Panc1 (cell line): ENCODE data around the gene YWHAH. TPM values are rescaled to one million over a fixed set of nuclear protein-coding genes. Genes with fewer than 3 reads are reported as not detected.

ENCODE experiments used
- ATAC-seq: fragments of 200-7000 bp; cut with Tn5 transposase; 2 replicates; pipeline ENCODE4 v1.9.1; 2020; ENCODE audit warnings: mild to moderate bottlenecking, moderate library complexity
- BruUV-seq: library from RNA; stranded (reverse); fragments of 400-500 nt; replicated peaks from 2 replicates; lab custom pipeline; 2021; lab: Mats Ljungman, UMichigan
- CTCF ChIA-PET: fragments of 300-600 bp; sonication (Branson Sonifier 250); formaldehyde crosslinking; loops from one replicate; lab custom pipeline; 2022; ENCODE audit warnings: antibody characterized with exemption; lab: Charles Lee
- POLR2A ChIA-PET: fragments of 300-600 bp; sonication (Branson Sonifier 250); formaldehyde crosslinking; loops from one replicate; lab custom pipeline; 2022; ENCODE audit warnings: antibody characterized with exemption; lab: Charles Lee
- DNase-seq: peaks from one replicate; pipeline ENCODE4 v3.0.0-alpha.2; 2010; ENCODE audit warnings: low read depth, low spot score
- H3K27ac ChIP-seq: 2 replicates; pipeline ENCODE4 v1.5.1; 2011; ENCODE audit warnings: mild to moderate bottlenecking, low read length, inconsistent platforms
- H3K27me3 ChIP-seq: fragments of 200-500 bp; sonication (Bioruptor generic); 2 replicates; pipeline ENCODE4 v1.6.0; 2014; ENCODE audit warnings: low read length, inconsistent platforms; ENCODE audit not compliant: control insufficient read depth, insufficient read depth
- H3K36me3 ChIP-seq: fragments of 200-500 bp; sonication (Bioruptor generic); 2 replicates; pipeline ENCODE4 v1.5.1; 2014; ENCODE audit warnings: inconsistent platforms, mild to moderate bottlenecking, low read length, moderate library complexity; ENCODE audit not compliant: control insufficient read depth, insufficient read depth
- H3K4me1 ChIP-seq: 2 replicates; pipeline ENCODE4 v1.5.1; 2011; ENCODE audit warnings: inconsistent platforms, mild to moderate bottlenecking, low read length, moderate library complexity; ENCODE audit not compliant: control insufficient read depth, insufficient read depth
- H3K4me3 ChIP-seq, 2 experiments: 2 replicates each; pipeline ENCODE4 v1.5.1; 2011 to 2012; ENCODE audit warnings: low read depth in 2 of 2, low read length in 2 of 2, mild to moderate bottlenecking in 2 of 2, inconsistent platforms in 1 of 2, moderate library complexity in 1 of 2
- H3K9me3 ChIP-seq: fragments of 200-500 bp; sonication (Bioruptor generic); 2 replicates; pipeline ENCODE4 v1.5.1; 2014; ENCODE audit warnings: low read depth, mild to moderate bottlenecking, inconsistent platforms, low read length, moderate library complexity; ENCODE audit not compliant: control insufficient read depth, insufficient read depth
- CTCF ChIP-seq: fragments of 450-650 bp; IDR thresholded peaks from 2 replicates; pipeline ENCODE4 v1.5.1; 2017; ENCODE audit warnings: mild to moderate bottlenecking
- POLR2AphosphoS5 ChIP-seq: IDR thresholded peaks from 2 replicates; pipeline ENCODE4 v1.6.1; 2012; ENCODE audit warnings: mild to moderate bottlenecking, low read depth, low read length, moderate library complexity
- SIN3A ChIP-seq: IDR thresholded peaks from 2 replicates; pipeline ENCODE4 v1.6.1; 2012; ENCODE audit warnings: low read depth, mild to moderate bottlenecking, low read length, moderate library complexity, borderline replicate concordance; ENCODE audit not compliant: insufficient read depth
- TCF7L2 ChIP-seq: IDR thresholded peaks from 2 replicates; pipeline ENCODE4 v1.6.1; 2011; ENCODE audit warnings: mild to moderate bottlenecking, low read depth, low read length, inconsistent platforms
- in situ Hi-C: cut with HindIII; loops from 2 replicates; pipeline ENCODE4 v1.10.0; 2016; ENCODE audit warnings: low sequenced_read_pairs, low pct_unique_long_range_greater_than_20kb
- intact Hi-C: fragments of 100-400 bp; cut with micrococcal nuclease; formaldehyde crosslinking; loops from one replicate; pipeline ENCODE4 v1.10.0; 2022; ENCODE audit not compliant: unreplicated experiment
- total RNA-seq: library from RNA; stranded (reverse); gene quantifications from one replicate; pipeline ENCODE4 v1.2.1, GENCODE V29; 2021; ENCODE audit not compliant: unreplicated experiment
- TF ChIP-seq, protein P1 (sequence below), 2 experiments: IDR thresholded peaks; 2 replicates each; pipeline ENCODE4 v1.6.1; 2011 to 2012; ENCODE audit warnings: low read depth in 2 of 2, control low read depth in 1 of 2, low read length in 1 of 2, mild to moderate bottlenecking in 1 of 2, moderate library complexity in 1 of 2; ENCODE audit not compliant: insufficient read depth in 1 of 2

YWHAH gene
- total RNA-seq, 1 experiment from 2014 or later: 138 TPM

- ChIA-PET CTCF (interaction anchor here (0.6 to 1.0 kb wide), 4 partner anchors 101 to 467 kb away, joined by 3 to 9 read pairs (median 6); no protein-coding TSS in a partner anchor), POLR2A (interaction anchor here (0.8 kb wide), 1 partner anchor 107 kb away, joined by 5 read pairs; no protein-coding TSS in a partner anchor)
- no peaks in the 10 kb centered on the region for H3K4me1 ChIP-seq
- H3K27ac ChIP-seq: no peak overlapping the region
- no peaks in the 10 kb centered on the region for H3K27me3 ChIP-seq
- intact Hi-C loops (loop anchor here (2.0 to 10.0 kb wide), 2 partner anchors 104 to 288 kb away; no protein-coding TSS in a partner anchor), in situ Hi-C loops (no loop called here)
- TF ChIP-seq, protein P1, sequence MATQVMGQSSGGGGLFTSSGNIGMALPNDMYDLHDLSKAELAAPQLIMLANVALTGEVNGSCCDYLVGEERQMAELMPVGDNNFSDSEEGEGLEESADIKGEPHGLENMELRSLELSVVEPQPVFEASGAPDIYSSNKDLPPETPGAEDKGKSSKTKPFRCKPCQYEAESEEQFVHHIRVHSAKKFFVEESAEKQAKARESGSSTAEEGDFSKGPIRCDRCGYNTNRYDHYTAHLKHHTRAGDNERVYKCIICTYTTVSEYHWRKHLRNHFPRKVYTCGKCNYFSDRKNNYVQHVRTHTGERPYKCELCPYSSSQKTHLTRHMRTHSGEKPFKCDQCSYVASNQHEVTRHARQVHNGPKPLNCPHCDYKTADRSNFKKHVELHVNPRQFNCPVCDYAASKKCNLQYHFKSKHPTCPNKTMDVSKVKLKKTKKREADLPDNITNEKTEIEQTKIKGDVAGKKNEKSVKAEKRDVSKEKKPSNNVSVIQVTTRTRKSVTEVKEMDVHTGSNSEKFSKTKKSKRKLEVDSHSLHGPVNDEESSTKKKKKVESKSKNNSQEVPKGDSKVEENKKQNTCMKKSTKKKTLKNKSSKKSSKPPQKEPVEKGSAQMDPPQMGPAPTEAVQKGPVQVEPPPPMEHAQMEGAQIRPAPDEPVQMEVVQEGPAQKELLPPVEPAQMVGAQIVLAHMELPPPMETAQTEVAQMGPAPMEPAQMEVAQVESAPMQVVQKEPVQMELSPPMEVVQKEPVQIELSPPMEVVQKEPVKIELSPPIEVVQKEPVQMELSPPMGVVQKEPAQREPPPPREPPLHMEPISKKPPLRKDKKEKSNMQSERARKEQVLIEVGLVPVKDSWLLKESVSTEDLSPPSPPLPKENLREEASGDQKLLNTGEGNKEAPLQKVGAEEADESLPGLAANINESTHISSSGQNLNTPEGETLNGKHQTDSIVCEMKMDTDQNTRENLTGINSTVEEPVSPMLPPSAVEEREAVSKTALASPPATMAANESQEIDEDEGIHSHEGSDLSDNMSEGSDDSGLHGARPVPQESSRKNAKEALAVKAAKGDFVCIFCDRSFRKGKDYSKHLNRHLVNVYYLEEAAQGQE (IDR thresholded peaks at IDR 0.05; ENCODE audit: insufficient read depth in 1 of 2, low read depth in 2 of 2, low read length in 1 of 2): no peak
- TF ChIP-seq TCF7L2 (no peak), POLR2AphosphoS5 (no peak), SIN3A (no peak), CTCF (peak; percentile 77)
- BruUV-seq: no TSS peak
- H3K36me3 ChIP-seq: no peaks in the 10 kb centered on the region
- ATAC-seq (peak; percentile 95), DNase-seq (peak; percentile 48)
- H3K4me3 ChIP-seq: no peak overlapping the region
- H3K9me3 ChIP-seq: no peaks in the 10 kb centered on the region
These were observed 33.0 kb downstream of the YWHAH start for GRCh38 chr22:31977141-31977841.

DNA sequence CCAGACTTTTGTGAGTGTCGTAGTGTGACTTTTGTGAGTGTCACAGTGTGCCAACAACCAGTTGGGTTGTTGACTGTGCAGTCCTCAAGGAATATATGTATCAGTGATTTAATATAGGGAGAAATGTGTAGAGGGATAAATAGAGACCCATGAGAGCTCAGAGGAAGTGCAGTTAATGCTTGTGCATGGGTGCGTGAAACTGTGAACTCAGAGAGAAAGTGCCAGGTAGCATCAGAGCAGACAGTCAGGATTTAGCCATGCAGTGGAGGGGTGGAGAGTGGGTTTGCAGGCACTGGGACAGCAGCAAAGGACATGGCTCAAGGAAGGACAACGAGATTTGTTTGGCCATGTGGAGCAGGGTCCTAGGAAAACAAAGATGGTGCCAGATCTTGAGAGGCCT lies 33.6 kb downstream of the YWHAH start:
- intact Hi-C loops (loop anchor here (2.0 to 10.0 kb wide), 2 partner anchors 103 to 287 kb away; no protein-coding TSS in a partner anchor), in situ Hi-C loops (no loop called here)
- no peak for ATAC-seq
- no peaks in the 10 kb centered on the region for H3K9me3 ChIP-seq
- no peaks in the 10 kb centered on the region for H3K4me1 ChIP-seq
- DNase-seq: no peak
- no peak overlapping the region for H3K27ac ChIP-seq
- H3K36me3 ChIP-seq: no peaks in the 10 kb centered on the region
- POLR2A ChIA-PET: interaction anchor here (0.8 kb wide), 1 partner anchor 106 kb away, joined by 5 read pairs; no protein-coding TSS in a partner anchor
- BruUV-seq: no TSS peak
- no peaks in the 10 kb centered on the region for H3K27me3 ChIP-seq
- TF ChIP-seq SIN3A (no peak), CTCF (no peak), POLR2AphosphoS5 (no peak), TCF7L2 (no peak)
- TF ChIP-seq, protein P1 (IDR thresholded peaks at IDR 0.05; ENCODE audit: insufficient read depth in 1 of 2, low read depth in 2 of 2, low read length in 1 of 2): no peak
- H3K4me3 ChIP-seq: no peak overlapping the region
- CTCF ChIA-PET: interaction anchor here (0.6 kb wide), 1 partner anchor 101 kb away, joined by 8 read pairs; no protein-coding TSS in a partner anchor
